GM11168 (cell line): Measurements from ENCODE around the gene SMCO4.

Source experiments
- in situ Hi-C: fragments of 300-500 bp; cut with MboI; formaldehyde crosslinking; loops from one replicate; pipeline ENCODE4 v1.12.0; 2022; ENCODE audit warnings: low sequenced_read_pairs; ENCODE audit not compliant: unreplicated experiment

The SMCO4 gene

GRCh38 chr11:93563857-93564256 is 20.7 kb upstream of the SMCO4 start:
- in situ Hi-C loops, result no loop called here

GRCh38 chr11:93560199-93560932 is 17.2 kb upstream of the SMCO4 start:
- in situ Hi-C loops, result no loop called here

DNA sequence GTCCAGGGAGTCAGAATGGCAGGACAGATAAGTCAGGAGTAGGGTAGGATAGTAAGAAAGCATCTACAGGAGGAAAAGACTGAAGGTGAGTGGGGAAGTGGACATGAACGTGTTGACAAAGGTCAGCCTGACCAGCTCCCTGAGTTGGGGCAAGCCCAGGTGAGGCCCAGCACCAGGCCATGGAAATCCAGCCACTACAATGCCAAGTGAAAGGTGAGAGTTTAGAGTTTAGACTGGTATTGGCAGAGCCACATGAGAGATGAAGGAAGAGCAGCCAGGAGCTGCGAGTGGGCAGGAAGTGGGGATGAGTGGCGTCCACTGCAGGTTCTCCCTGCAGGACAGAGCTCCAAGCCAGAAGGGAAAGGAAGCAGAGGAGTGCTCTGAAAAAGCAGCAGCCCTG is 16.5 kb upstream of the SMCO4 start:
- in situ Hi-C loops, result no loop called here

DNA sequence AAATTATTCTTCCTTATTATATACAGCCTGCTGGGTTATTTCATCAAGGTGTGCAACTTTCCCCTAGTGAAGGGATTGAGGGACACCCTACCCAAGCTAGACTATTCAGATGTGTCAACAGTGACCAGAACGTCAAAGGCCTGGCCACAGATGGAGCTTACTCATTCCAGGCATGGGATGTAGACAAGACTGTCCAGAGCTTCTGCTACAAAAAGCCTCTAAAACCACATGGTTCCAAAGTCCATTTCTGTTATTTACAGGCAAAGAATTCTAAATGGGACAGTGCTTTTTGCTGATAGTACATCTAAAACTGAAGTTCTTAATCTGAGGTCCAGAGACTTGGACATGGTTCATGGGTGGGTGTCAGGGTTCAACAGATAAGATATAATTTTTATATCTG is 9.7 kb upstream of the SMCO4 start:
- in situ Hi-C loops, result no loop called here

GRCh38 chr11:93549976-93550375 is 6.8 kb upstream of the SMCO4 start:
- in situ Hi-C loops, result loop anchor here (10.0 to 25.0 kb wide), 2 partner anchors 305 to 613 kb away; no protein-coding TSS in a partner anchor

- in situ Hi-C loops, result loop anchor here (10.0 to 25.0 kb wide), 2 partner anchors 304 to 611 kb away; no protein-coding TSS in a partner anchor
These were observed 5.6 kb upstream of the SMCO4 start for GRCh38 chr11:93548679-93549319.

- in situ Hi-C loops, result loop anchor here (10.0 to 25.0 kb wide), 2 partner anchors 303 to 610 kb away; no protein-coding TSS in a partner anchor
These were observed 4.6 kb upstream of the SMCO4 start for GRCh38 chr11:93547773-93548172.

DNA sequence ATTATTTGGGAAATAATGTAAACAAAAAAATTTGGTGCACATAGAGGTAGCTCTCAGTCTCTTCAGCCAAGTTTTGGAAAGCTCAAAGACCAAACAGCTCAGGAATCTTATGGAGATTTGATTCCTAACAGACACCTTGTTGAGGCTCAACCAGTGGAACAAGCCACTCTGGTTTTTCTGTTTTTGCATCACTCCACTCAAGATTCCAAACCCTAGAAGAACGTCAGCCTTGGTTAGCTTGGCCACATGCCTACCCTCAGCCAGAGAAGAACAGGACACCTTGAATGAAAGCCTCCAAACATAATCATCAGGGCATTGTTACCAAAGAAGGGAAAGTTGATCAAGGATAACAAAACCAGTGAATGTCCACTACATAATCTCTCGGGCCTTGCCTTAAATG is 3.8 kb upstream of the SMCO4 start:
- in situ Hi-C loops, result loop anchor here (10.0 to 25.0 kb wide), 2 partner anchors 302 to 610 kb away; no protein-coding TSS in a partner anchor

DNA sequence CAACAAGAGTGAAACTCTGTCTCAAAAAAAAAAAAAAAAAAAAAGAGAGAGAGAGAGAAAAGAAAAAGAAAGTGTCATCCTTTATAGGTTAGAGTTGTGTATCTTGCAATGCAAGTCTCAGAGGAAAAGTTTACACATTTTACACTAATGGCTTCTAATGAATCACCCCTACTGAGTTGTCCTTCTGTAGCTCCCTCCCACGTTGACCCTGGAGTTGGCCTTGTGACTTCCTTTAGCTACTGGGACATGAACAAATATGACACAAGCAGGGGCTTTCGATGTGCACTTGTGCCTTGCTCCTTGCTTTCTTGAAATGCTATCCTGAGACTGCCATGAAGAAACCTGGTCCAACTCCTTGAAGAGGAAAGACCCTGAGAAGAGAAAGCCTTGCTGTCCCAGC is 2.4 kb upstream of the SMCO4 start:
- in situ Hi-C loops, result loop anchor here (10.0 to 25.0 kb wide), 2 partner anchors 301 to 608 kb away; no protein-coding TSS in a partner anchor

DNA sequence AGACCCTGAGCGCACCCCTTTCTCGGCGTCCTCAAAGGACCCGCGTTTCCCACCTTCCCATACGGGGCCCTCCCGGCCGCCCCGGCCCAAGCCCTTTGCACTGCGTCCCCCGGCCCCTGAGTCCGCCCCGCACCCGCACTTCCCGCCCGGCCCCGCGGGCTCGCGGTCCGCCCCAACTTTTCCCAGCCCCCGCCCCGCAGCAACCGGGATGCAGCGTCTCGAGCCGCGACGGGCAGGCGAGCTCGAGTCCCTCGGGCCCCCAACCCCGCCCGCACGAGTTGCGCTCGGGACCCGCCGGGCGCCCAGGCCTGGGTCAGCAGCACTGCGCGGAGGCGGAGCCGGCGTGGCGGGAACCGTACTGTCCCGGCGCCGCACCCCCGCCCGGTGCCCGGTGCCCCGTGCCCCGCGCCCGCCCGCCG is 371 bp downstream of the SMCO4 start:
- in situ Hi-C loops, result loop anchor here (10.0 to 25.0 kb wide), 2 partner anchors 298 to 606 kb away; no protein-coding TSS in a partner anchor

DNA sequence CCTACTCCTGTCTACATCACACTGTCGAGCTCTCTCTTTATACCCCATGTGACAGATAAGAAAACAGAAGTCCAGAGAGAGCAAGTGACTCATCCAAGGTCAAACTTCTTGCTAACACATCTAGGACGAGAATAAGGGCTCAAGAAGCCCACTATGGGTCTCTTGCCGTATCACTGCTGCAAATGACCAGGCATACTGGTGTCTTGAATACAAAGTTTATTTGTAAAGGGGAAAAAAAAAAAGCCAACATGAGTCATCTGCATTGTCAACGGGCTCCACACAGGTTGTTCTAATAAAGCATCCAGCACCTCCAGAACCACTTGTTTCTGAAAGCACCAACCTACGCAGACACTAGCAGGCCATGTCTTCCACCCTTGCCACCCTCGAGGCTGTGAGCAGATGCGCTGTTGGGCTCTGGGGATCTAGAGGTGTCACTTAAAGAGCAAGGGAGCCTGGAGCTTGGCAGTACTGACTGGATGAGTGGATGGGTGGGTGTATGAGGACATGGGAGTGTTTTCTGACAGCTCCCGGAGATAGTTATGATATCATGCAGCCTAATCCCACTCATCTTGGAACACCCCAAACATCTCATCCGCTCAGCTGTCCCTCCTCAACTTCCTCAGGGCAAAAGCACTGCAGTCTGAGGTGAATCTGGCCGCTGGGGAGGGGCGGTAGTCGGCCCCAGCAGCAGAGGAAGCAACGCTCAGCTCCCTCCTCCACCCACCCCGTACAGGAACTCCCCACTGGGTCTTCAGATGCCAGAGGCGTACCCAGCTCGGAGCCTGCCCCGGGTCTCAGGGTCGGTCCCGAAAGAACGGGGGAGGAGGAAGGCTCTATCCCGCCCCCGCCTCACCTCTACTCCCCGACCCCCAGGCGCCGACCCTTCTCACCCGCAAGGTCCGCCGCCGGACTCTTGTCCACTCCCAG is 1.0 kb downstream of the SMCO4 start:
- in situ Hi-C loops, result loop anchor here (10.0 to 25.0 kb wide), 2 partner anchors 297 to 605 kb away; no protein-coding TSS in a partner anchor

DNA sequence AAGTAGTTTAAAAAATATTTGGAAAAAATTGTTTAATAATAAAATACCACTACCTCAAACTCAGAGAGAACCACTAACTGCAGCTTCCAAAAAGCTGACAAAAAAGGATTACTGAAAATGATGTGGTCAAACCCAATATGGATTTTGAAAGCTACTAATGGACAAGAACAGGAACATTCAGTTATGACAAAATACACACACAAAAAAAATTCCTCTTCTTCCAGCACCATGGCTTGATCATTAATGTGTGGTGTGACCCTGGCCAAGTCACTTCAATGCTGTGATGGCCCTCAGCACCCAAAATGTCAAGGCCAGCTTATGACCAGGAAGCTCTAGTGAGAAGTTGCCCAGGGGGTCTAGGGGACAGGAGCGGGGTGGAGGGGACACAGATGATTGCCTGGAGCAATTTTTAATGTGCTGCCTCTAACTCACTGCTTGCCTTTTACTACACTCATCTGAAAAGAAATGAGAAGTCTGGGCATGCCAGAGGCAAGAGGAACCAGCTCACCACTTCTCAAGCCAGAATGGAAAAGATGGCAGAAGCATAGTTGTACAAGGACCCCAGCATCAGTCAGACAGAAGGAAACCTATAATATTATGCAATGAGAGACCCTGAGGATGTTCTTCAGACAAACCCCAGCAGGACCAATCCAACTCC is 2.2 kb downstream of the SMCO4 start:
- in situ Hi-C loops, result loop anchor here (10.0 to 25.0 kb wide), 2 partner anchors 296 to 604 kb away; no protein-coding TSS in a partner anchor

GRCh38 chr11:93540337-93540736 is 2.9 kb downstream of the SMCO4 start:
- in situ Hi-C loops, result loop anchor here (10.0 to 25.0 kb wide), 2 partner anchors 296 to 603 kb away; no protein-coding TSS in a partner anchor

- in situ Hi-C loops, result loop anchor here (25.0 kb wide), 1 partner anchor 601 kb away; no protein-coding TSS in a partner anchor
These were observed 5.4 kb downstream of the SMCO4 start for GRCh38 chr11:93537767-93538261.

- in situ Hi-C loops, result loop anchor here (25.0 kb wide), 1 partner anchor 600 kb away; no protein-coding TSS in a partner anchor
These were observed 6.1 kb downstream of the SMCO4 start for GRCh38 chr11:93537049-93537448.

DNA sequence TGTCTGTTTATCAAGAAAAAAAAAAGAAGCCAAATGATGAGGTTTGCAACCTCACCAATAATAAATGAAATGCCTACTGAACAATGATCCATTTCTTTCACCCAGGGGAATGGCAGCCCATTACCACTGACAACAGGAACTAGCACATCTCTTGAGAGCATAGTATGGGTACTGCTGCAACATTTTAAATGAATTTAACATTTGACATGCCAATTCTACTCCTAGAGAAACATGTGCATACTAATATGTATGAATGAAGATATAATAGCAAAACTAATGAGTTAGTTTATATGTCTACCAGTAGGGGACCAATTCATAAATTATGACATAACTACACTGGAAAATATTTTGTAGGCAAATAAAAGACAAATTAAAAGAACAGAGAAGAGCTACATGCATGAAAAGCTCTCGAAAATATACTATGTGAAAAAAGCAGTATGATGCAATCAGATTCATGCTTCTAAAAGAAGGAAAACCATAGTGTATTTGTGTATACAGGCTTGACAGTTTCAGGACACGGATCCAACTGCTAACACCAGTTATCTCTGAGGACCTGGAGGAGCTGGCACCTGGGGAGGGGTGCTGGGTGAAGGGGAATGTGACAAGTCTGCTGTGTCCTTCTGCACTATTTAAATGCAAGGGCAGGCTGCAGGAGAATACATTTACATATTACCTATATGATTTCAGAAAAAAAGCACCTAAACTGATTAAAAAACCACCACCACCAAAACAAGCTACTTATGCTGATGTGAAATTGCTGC is 6.9 kb downstream of the SMCO4 start:
- in situ Hi-C loops, result loop anchor here (25.0 kb wide), 1 partner anchor 599 kb away; no protein-coding TSS in a partner anchor

DNA sequence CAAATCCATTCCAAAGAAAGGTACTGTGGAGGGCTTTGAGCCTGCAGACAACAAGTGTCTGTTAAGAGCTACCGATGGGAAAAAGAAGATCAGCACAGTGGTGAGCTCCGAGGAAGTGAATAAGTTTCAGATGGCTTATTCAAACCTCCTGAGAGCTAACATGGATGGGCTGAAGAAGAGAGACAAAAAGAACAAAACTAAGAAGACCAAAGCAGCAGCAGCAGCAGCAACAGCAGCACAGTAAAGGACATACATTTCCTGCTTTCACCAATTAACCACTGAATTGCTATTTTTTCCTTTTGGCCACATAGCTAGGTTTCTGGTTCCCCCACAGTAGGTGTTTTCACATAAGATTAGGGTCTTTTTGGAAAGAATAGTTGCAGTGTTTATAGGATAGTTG is 7.6 kb downstream of the SMCO4 start:
- in situ Hi-C loops, result loop anchor here (25.0 kb wide), 1 partner anchor 598 kb away; no protein-coding TSS in a partner anchor

DNA sequence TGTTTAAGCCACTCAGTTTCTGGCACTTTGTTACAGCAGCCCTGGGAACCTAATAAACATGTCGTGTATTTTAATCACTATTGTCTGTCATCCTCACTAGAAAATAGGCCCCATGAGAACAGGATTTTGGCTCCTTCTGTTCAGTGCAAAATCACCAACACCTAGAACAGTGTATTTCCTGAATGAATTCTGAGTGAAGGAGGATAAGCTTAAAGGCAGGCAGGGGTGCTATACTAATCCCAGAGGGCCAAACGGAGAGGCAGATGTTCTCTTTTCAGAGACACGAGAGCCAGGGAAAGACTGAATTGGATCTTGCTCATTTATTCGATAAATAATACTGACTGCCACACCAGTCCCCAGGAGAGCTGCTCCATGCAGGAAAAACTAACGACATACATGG is 10.4 kb downstream of the SMCO4 start:
- in situ Hi-C loops, result loop anchor here (25.0 kb wide), 1 partner anchor 596 kb away; no protein-coding TSS in a partner anchor
